ENCODE measurements around the gene SCN3B. TPM values are rescaled to one million over a fixed set of nuclear protein-coding genes. Genes with fewer than 3 reads are reported as not detected.

The SCN3B gene
- total and polyA plus RNA-seq, 2 experiments from 2014 or later, result 0.30 to 1.8 TPM

DNA sequence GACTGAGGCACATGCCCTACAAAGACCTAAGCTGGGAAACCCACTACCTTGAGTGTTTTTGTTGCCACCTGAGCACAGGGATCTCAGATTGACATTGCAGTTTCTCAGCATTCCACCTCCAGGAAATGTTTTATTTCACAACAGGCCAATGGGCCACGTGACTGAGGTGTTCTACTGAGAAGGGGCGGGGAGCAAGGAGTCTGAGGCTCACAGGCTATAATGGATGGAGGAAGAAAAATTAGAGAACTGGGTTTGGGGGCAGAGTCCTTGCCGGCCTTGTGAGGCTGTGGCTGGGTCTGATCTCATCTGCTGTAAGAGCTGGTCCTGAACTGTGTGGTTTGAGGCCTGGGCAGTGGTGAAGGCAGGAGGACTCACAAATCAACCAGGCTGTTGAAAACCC is 46.3 kb upstream of the SCN3B start:
- 84% methylated on average over 3 of the region's 3 CpGs for WGBS (ENCODE audit: low lambda C conversion rate, missing lambda C conversion rate)
- Histone ChIP-seq H3K27ac (no peak overlapping the region), H4K20me1 (ENCODE audit: insufficient read depth, poor library complexity, severe bottlenecking) (no peaks in the 10 kb centered on the region), H3K79me2 (no peaks in the 10 kb centered on the region), H3K36me3 (replicated peaks; ENCODE audit: insufficient read depth, low read depth) (no peaks in the 10 kb centered on the region), H3K4me1 (ENCODE audit: insufficient read depth) (no peaks in the 10 kb centered on the region), H3K4me3 (no peak overlapping the region), H3K27me3 (no peaks in the 10 kb centered on the region), H2AFZ (no peak overlapping the region), H3K4me2 (no peak overlapping the region), H3K9me2 (replicated peaks; ENCODE audit: insufficient read depth) (no peaks in the 10 kb centered on the region), H3K9me3 (ENCODE audit: low read depth) (no peaks in the 10 kb centered on the region)
- DNase-seq (ENCODE audit: low spot score), result peak; percentile 37
- no peak for TF ChIP-seq EZH2 (IDR thresholded peaks at IDR 0.05; ENCODE audit: borderline replicate concordance)

DNA sequence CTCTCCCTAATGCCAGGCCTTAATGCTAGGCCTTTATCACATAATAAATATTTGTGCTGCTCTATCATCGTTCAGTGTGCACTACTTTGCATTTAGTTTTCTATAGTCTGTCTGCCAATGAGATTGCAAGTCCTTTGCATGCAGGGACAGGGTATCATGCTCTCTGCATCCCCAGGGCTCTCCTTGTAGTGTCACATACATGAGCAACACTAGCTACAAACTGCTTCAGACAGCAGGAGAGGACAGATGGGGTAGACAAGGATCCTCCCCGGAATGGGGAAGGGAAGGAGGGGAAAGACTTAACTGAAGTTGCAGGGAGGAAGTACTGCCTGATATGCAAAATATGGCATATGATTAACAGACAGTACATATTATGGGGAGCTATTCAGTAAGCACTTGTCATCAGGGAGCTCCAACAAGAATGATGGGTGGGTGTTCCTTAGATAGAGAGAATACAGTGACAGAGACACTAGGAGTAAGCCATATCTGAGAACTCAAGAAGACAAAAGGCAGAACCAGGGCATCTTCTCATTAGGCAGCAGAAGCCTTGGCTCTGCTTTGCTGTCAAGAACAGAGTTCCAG is 44.2 kb upstream of the SCN3B start:
- DNase-seq (ENCODE audit: low spot score), result no peak
- H3K4me1 ChIP-seq (ENCODE audit: insufficient read depth), result no peaks in the 10 kb centered on the region
- H4K20me1 ChIP-seq (ENCODE audit: insufficient read depth, poor library complexity, severe bottlenecking), result no peaks in the 10 kb centered on the region
- no peaks in the 10 kb centered on the region for H3K9me2 ChIP-seq (replicated peaks; ENCODE audit: insufficient read depth)
- H3K4me3 ChIP-seq, result no peak overlapping the region
- WGBS (ENCODE audit: low lambda C conversion rate, missing lambda C conversion rate), result 60% methylated on average over 2 of the region's 2 CpGs
- H3K9me3 ChIP-seq (ENCODE audit: low read depth), result no peaks in the 10 kb centered on the region
- no peak overlapping the region for H3K4me2 ChIP-seq
- no peaks in the 10 kb centered on the region for H3K79me2 ChIP-seq
- no peaks in the 10 kb centered on the region for H3K36me3 ChIP-seq (replicated peaks; ENCODE audit: insufficient read depth, low read depth)
- H3K27ac ChIP-seq, result no peak overlapping the region
- no peak overlapping the region for H2AFZ ChIP-seq
- TF ChIP-seq EZH2phosphoT487 (IDR thresholded peaks at IDR 0.05; ENCODE audit: low read depth, severe bottlenecking, unreplicated experiment) (no peak), EZH2 (IDR thresholded peaks at IDR 0.05; ENCODE audit: borderline replicate concordance) (no peak)
- TF ChIP-seq, protein P1, sequence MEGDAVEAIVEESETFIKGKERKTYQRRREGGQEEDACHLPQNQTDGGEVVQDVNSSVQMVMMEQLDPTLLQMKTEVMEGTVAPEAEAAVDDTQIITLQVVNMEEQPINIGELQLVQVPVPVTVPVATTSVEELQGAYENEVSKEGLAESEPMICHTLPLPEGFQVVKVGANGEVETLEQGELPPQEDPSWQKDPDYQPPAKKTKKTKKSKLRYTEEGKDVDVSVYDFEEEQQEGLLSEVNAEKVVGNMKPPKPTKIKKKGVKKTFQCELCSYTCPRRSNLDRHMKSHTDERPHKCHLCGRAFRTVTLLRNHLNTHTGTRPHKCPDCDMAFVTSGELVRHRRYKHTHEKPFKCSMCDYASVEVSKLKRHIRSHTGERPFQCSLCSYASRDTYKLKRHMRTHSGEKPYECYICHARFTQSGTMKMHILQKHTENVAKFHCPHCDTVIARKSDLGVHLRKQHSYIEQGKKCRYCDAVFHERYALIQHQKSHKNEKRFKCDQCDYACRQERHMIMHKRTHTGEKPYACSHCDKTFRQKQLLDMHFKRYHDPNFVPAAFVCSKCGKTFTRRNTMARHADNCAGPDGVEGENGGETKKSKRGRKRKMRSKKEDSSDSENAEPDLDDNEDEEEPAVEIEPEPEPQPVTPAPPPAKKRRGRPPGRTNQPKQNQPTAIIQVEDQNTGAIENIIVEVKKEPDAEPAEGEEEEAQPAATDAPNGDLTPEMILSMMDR (IDR thresholded peaks at IDR 0.05; ENCODE audit: poor library complexity), result no peak
- no peaks in the 10 kb centered on the region for H3K27me3 ChIP-seq

DNA sequence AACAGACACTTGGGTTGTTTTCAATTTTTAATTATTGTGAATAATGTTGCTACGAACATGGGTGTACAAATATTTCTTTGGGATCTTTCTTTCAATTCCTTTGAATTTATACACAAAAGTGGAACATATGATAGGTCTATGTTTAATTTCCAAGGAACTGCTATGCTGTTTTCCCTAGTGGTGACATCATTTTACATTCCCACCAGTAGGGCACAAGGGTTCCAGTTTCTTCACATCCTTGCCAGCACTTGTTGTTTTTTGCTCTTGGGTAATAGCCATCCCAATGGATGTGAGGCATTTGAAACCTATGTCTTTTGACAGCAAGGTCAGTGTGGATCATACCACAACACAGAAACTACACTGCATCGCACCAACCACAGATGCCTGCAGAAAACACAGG is 41.8 kb upstream of the SCN3B start:
- Histone ChIP-seq H3K9me3 (ENCODE audit: low read depth) (no peaks in the 10 kb centered on the region), H3K4me2 (no peak overlapping the region), H4K20me1 (ENCODE audit: insufficient read depth, poor library complexity, severe bottlenecking) (no peaks in the 10 kb centered on the region), H3K27me3 (no peaks in the 10 kb centered on the region), H3K9me2 (replicated peaks; ENCODE audit: insufficient read depth) (no peaks in the 10 kb centered on the region), H2AFZ (no peak overlapping the region), H3K4me1 (ENCODE audit: insufficient read depth) (no peaks in the 10 kb centered on the region), H3K36me3 (replicated peaks; ENCODE audit: insufficient read depth, low read depth) (no peaks in the 10 kb centered on the region), H3K27ac (no peak overlapping the region), H3K4me3 (no peak overlapping the region), H3K79me2 (no peaks in the 10 kb centered on the region)
- DNase-seq (ENCODE audit: low spot score), result no peak
- TF ChIP-seq, protein P1 (IDR thresholded peaks at IDR 0.05; ENCODE audit: poor library complexity), result no peak
- no peak for TF ChIP-seq EZH2phosphoT487 (IDR thresholded peaks at IDR 0.05; ENCODE audit: low read depth, severe bottlenecking, unreplicated experiment)
- no peak for TF ChIP-seq EZH2 (IDR thresholded peaks at IDR 0.05; ENCODE audit: borderline replicate concordance)
- whole genome bisulfite sequencing (ENCODE audit: low lambda C conversion rate, missing lambda C conversion rate), result 68% methylated on average over 2 of the region's 2 CpGs

DNA sequence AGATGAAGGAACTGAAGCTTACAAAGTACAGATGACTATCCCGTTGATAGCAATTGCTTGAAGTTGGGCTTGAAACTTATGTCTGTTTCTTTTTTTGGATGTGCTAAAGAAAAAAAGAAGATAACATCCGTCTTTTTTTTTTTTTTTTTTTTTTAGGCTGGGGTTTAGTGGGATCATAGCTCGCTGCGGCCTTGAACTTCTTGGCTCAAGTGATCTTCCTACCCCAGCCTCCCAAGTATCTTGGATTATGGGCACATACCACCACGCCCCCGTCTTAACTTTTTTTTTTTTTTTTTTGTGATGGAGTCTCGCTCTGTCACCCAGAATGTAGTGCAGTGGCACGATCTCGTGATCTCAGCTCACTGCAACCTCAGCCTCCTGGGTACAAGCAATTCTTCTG is 40.8 kb upstream of the SCN3B start:
- Histone ChIP-seq H3K27me3 (no peaks in the 10 kb centered on the region), H2AFZ (no peak overlapping the region), H4K20me1 (ENCODE audit: insufficient read depth, poor library complexity, severe bottlenecking) (no peaks in the 10 kb centered on the region), H3K27ac (no peak overlapping the region), H3K79me2 (no peaks in the 10 kb centered on the region), H3K36me3 (replicated peaks; ENCODE audit: insufficient read depth, low read depth) (no peaks in the 10 kb centered on the region), H3K9me2 (replicated peaks; ENCODE audit: insufficient read depth) (no peaks in the 10 kb centered on the region), H3K4me1 (ENCODE audit: insufficient read depth) (no peaks in the 10 kb centered on the region), H3K4me3 (no peak overlapping the region), H3K9me3 (ENCODE audit: low read depth) (no peaks in the 10 kb centered on the region), H3K4me2 (no peak overlapping the region)
- WGBS (ENCODE audit: low lambda C conversion rate, missing lambda C conversion rate), result 84% methylated on average over 9 of the region's 9 CpGs
- TF ChIP-seq EZH2 (IDR thresholded peaks at IDR 0.05; ENCODE audit: borderline replicate concordance), result no peak
- no peak for TF ChIP-seq EZH2phosphoT487 (IDR thresholded peaks at IDR 0.05; ENCODE audit: low read depth, severe bottlenecking, unreplicated experiment)
- TF ChIP-seq, protein P1 (IDR thresholded peaks at IDR 0.05; ENCODE audit: poor library complexity), result no peak
- DNase-seq (ENCODE audit: low spot score), result no peak
